Measurements from ENCODE around the gene TSR1.

TSR1 gene

GRCh38 chr17:2362016-2362415, 25.8 kb upstream of the TSR1 start:
- ChIA-PET POLR2A (no interaction called here), CTCF (interaction anchor here (0.8 to 11.0 kb wide), 6 partner anchors 8 to 309 kb away, joined by 3 to 80 read pairs (median 10); no protein-coding TSS in a partner anchor)
- TF ChIP-seq CTCF (IDR thresholded peaks at IDR 0.05; ENCODE audit: insufficient read depth, low read length, missing control alignments) = no peak
- DNase-seq (ENCODE audit: low read depth, low spot score) = no peak
- H3K4me3 ChIP-seq (ENCODE audit: low read depth, low read length) = no peak overlapping the region

GRCh38 chr17:2361010-2361760, 24.9 kb upstream of the TSR1 start:
- CTCF ChIA-PET = interaction anchor here (0.7 to 11.0 kb wide), 9 partner anchors 8 to 308 kb away, joined by 3 to 80 read pairs (median 8); no protein-coding TSS in a partner anchor
- DNase-seq (ENCODE audit: low read depth, low spot score) = no peak
- TF ChIP-seq CTCF (IDR thresholded peaks at IDR 0.05; ENCODE audit: insufficient read depth, low read length, missing control alignments) = no peak
- no peak overlapping the region for H3K4me3 ChIP-seq (ENCODE audit: low read depth, low read length)
- POLR2A ChIA-PET = no interaction called here

GRCh38 chr17:2357931-2358434, 21.7 kb upstream of the TSR1 start:
- H3K4me3 ChIP-seq (ENCODE audit: low read depth, low read length) = no peak overlapping the region
- no peak for DNase-seq (ENCODE audit: low read depth, low spot score)
- ChIA-PET CTCF (interaction anchor here (1.0 to 1.3 kb wide), 4 partner anchors 9 to 303 kb away, joined by 3 to 4 read pairs (median 3); partner anchors contain the start of gene HIC1), POLR2A (no interaction called here)
- TF ChIP-seq CTCF (IDR thresholded peaks at IDR 0.05; ENCODE audit: insufficient read depth, low read length, missing control alignments) = no peak

GRCh38 chr17:2357237-2357636, 21.0 kb upstream of the TSR1 start:
- ChIA-PET CTCF (interaction anchor here (1.3 kb wide), 1 partner anchor 19 kb away, joined by 3 read pairs; no protein-coding TSS in a partner anchor), POLR2A (no interaction called here)
- no peak overlapping the region for H3K4me3 ChIP-seq (ENCODE audit: low read depth, low read length)
- no peak for TF ChIP-seq CTCF (IDR thresholded peaks at IDR 0.05; ENCODE audit: insufficient read depth, low read length, missing control alignments)
- DNase-seq (ENCODE audit: low read depth, low spot score) = no peak

- no peak for DNase-seq (ENCODE audit: low read depth, low spot score)
- H3K4me3 ChIP-seq (ENCODE audit: low read depth, low read length) = no peak overlapping the region
- ChIA-PET POLR2A (no interaction called here), CTCF (interaction anchor here (0.6 to 4.6 kb wide), 11 partner anchors 8 to 72 kb away, joined by 3 to 80 read pairs (median 12); partner anchors contain the start of genes SGSM2 and TSR1)
- no peak for TF ChIP-seq CTCF (IDR thresholded peaks at IDR 0.05; ENCODE audit: insufficient read depth, low read length, missing control alignments)
Measured at GRCh38 chr17:2354311-2354710, 18.1 kb upstream of the TSR1 start.

GRCh38 chr17:2351269-2351668, 15.0 kb upstream of the TSR1 start:
- DNase-seq (ENCODE audit: low read depth, low spot score) = no peak
- no peak for TF ChIP-seq CTCF (IDR thresholded peaks at IDR 0.05; ENCODE audit: insufficient read depth, low read length, missing control alignments)
- H3K4me3 ChIP-seq (ENCODE audit: low read depth, low read length) = no peak overlapping the region
- POLR2A ChIA-PET = no interaction called here
- CTCF ChIA-PET = interaction anchor here (0.6 to 4.6 kb wide), 9 partner anchors 8 to 88 kb away, joined by 3 to 80 read pairs (median 4); partner anchors contain the start of gene TSR1
